ENCODE results near the gene STARD5.
A peak's percentile ranks its signal among the peaks of the same experiment; 100 is the strongest.

STARD5 gene

GRCh38 chr15:81299630-81300273, 24.2 kb downstream of the STARD5 start:
- TF ChIP-seq NFIC (IDR thresholded peaks at IDR 0.05) (no peak), TCF12 (IDR thresholded peaks at IDR 0.05; ENCODE audit: low read depth) (no peak)

DNA sequence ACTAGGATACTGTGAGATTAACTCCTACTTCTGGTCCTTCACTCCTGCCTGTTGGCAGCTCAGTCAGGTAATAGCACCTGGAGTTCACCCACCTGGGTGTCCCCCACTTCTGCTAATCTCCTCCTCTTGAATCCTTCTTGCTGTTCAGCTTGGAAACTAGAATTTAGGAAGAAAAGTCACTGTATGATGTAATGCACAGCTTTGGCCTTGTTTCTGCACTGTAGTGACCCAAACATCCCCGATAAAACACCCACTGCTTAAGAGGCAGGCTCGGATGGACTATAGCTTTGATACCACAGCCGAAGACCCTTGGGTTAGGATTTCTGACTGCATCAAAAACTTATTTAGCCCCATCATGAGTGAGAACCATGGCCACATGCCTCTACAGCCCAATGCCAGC, 24.8 kb downstream of the STARD5 start:
- TF ChIP-seq MAX (IDR thresholded peaks at IDR 0.05) (no peak), TAF1 (IDR thresholded peaks at IDR 0.05; ENCODE audit: low read depth) (no peak), YY1 (IDR thresholded peaks at IDR 0.05; ENCODE audit: low read depth) (no peak), TCF12 (IDR thresholded peaks at IDR 0.05; ENCODE audit: low read depth) (no peak), FOXM1 (IDR thresholded peaks at IDR 0.05; ENCODE audit: borderline replicate concordance, low read depth) (no peak)
- TF ChIP-seq, protein P1, sequence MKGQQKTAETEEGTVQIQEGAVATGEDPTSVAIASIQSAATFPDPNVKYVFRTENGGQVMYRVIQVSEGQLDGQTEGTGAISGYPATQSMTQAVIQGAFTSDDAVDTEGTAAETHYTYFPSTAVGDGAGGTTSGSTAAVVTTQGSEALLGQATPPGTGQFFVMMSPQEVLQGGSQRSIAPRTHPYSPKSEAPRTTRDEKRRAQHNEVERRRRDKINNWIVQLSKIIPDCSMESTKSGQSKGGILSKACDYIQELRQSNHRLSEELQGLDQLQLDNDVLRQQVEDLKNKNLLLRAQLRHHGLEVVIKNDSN (IDR thresholded peaks at IDR 0.05), result no peak

DNA sequence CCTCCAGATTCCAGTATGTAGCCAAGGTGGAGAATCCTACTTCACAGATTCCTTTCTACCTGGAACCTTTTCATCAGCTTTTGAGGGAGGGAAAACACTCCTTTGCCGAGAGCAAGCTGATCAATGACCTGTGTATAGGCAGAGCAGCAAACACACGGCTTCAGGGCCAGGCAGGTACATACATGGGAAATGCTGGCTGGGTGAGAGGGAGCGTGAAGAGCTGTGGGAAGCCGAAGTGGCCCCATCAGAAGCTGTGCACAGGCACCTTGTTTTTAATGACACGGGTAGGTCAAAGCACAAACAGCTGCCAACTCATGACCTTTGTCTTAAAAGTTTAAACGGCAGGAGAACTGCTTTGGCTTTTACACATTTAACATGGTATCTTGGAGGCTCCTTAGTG, 25.3 kb downstream of the STARD5 start:
- TF ChIP-seq NFIC (IDR thresholded peaks at IDR 0.05) (no peak), ZBTB7A (IDR thresholded peaks at IDR 0.05; ENCODE audit: low read depth) (no peak), EP300 (IDR thresholded peaks at IDR 0.05; ENCODE audit: borderline replicate concordance) (no peak), FOXM1 (IDR thresholded peaks at IDR 0.05; ENCODE audit: borderline replicate concordance, low read depth) (no peak), EGR1 (IDR thresholded peaks at IDR 0.05) (no peak)
- TF ChIP-seq, protein P2, sequence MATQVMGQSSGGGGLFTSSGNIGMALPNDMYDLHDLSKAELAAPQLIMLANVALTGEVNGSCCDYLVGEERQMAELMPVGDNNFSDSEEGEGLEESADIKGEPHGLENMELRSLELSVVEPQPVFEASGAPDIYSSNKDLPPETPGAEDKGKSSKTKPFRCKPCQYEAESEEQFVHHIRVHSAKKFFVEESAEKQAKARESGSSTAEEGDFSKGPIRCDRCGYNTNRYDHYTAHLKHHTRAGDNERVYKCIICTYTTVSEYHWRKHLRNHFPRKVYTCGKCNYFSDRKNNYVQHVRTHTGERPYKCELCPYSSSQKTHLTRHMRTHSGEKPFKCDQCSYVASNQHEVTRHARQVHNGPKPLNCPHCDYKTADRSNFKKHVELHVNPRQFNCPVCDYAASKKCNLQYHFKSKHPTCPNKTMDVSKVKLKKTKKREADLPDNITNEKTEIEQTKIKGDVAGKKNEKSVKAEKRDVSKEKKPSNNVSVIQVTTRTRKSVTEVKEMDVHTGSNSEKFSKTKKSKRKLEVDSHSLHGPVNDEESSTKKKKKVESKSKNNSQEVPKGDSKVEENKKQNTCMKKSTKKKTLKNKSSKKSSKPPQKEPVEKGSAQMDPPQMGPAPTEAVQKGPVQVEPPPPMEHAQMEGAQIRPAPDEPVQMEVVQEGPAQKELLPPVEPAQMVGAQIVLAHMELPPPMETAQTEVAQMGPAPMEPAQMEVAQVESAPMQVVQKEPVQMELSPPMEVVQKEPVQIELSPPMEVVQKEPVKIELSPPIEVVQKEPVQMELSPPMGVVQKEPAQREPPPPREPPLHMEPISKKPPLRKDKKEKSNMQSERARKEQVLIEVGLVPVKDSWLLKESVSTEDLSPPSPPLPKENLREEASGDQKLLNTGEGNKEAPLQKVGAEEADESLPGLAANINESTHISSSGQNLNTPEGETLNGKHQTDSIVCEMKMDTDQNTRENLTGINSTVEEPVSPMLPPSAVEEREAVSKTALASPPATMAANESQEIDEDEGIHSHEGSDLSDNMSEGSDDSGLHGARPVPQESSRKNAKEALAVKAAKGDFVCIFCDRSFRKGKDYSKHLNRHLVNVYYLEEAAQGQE (IDR thresholded peaks at IDR 0.05; ENCODE audit: low read depth), result no peak

DNA sequence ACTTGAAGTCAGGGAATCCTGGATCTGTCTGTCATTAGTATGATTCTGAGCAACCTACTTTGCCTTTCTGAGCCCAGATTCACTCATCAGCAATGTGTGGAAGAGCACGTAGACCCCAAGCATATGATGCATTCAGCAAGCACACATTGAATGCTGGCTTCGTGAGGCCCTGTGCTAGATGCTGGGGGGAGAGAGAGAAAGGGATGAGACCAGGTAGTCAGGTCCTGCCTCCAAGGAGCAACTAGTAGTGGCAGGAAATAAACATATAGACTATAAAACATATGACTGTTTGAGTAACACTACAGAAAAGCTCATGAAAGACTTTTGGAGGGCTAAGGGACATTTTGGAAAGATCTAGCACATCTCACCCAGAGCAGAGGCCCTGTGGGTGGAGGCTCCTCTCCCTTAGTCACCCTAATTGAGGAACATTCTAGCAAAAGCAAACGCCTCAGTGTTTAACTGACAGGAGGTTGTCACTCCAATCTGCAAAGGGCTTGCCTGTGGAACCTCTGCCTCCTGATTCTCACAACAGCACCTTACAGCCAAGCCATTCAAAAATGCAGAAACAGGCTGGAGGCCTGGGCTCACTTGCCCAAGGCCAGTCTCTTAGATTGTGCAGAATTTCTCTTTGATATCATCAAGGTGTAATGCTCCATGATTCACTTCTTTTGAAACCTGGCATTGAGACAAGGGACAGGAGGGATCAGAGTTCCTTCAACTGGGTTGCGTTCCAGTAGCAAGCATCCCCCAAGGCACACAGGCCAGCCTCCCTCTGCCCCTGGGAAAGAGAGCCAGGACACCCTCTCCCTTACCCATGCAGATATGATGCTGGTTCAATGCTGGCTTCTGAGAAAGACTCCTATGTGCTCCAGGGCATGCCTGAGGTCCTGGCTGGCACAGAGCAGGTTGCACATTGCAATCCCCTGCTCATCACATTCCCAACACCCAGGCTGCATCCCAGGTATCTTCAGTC, 26.1 kb downstream of the STARD5 start:
- no peak for TF ChIP-seq CREB1 (IDR thresholded peaks at IDR 0.05; ENCODE audit: low read depth)
- no peak for TF ChIP-seq EGR1 (IDR thresholded peaks at IDR 0.05)
- TF ChIP-seq, protein P2 (IDR thresholded peaks at IDR 0.05; ENCODE audit: low read depth), result no peak
- TF ChIP-seq YY1 (IDR thresholded peaks at IDR 0.05; ENCODE audit: low read depth), result no peak
- no peak for TF ChIP-seq TEAD4 (IDR thresholded peaks at IDR 0.05)
- TF ChIP-seq, protein P1 (IDR thresholded peaks at IDR 0.05), result no peak
- TF ChIP-seq RAD21 (IDR thresholded peaks at IDR 0.05; ENCODE audit: low read depth), result no peak
- TF ChIP-seq ZBTB7A (IDR thresholded peaks at IDR 0.05; ENCODE audit: low read depth), result no peak
- TF ChIP-seq TCF12 (IDR thresholded peaks at IDR 0.05; ENCODE audit: low read depth), result no peak
- TF ChIP-seq CEBPB (IDR thresholded peaks at IDR 0.05), result no peak

DNA sequence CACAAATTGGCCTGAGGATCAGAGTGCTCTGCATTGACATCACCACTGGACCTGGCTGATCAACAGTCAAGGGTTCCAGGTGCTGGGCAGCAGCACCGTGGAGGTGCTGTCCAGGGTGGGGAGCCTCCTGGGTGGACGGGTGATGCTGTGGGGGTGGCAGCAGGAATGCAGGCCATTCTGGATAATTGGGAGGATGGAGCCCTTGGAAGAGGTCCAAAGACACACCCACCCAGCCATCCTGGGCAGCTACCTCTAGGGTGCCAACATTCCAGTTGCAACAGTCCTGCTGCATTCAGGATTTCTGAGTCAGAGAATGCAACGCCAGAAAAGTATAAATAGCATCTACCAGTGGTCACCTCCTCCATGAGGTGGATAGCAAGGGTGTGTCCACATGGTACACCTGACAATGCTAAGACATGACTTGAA, 26.8 kb downstream of the STARD5 start:
- TF ChIP-seq NFIC (IDR thresholded peaks at IDR 0.05), result peak; percentile 95
- TF ChIP-seq YY1 (IDR thresholded peaks at IDR 0.05; ENCODE audit: low read depth), result no peak
- TF ChIP-seq MAX (IDR thresholded peaks at IDR 0.05), result 0 out of 2 replicates have a peak, but pooled peaks have one; percentile 28
- peak; percentile 67; the same call in 1 of the 2 replicates for TF ChIP-seq EP300 (IDR thresholded peaks at IDR 0.05; ENCODE audit: borderline replicate concordance)
- TF ChIP-seq EGR1 (IDR thresholded peaks at IDR 0.05), result 0 out of 2 replicates have a peak, but pooled peaks have one; percentile 43
- no peak for TF ChIP-seq TAF1 (IDR thresholded peaks at IDR 0.05; ENCODE audit: low read depth)
- TF ChIP-seq TEAD4 (IDR thresholded peaks at IDR 0.05), result peak; percentile 92
- TF ChIP-seq, protein P2 (IDR thresholded peaks at IDR 0.05; ENCODE audit: low read depth), result peak; percentile 78
- peak; percentile 79 for TF ChIP-seq CEBPB (IDR thresholded peaks at IDR 0.05)
- TF ChIP-seq, protein P1 (IDR thresholded peaks at IDR 0.05), result no peak
- no peak for TF ChIP-seq CREB1 (IDR thresholded peaks at IDR 0.05; ENCODE audit: low read depth)
- peak; percentile 89 for TF ChIP-seq TCF12 (IDR thresholded peaks at IDR 0.05; ENCODE audit: low read depth)
- TF ChIP-seq FOXM1 (IDR thresholded peaks at IDR 0.05; ENCODE audit: borderline replicate concordance, low read depth), result no peak
- TF ChIP-seq RAD21 (IDR thresholded peaks at IDR 0.05; ENCODE audit: low read depth), result no peak
- no peak for TF ChIP-seq ZBTB7A (IDR thresholded peaks at IDR 0.05; ENCODE audit: low read depth)
